HG03066 (cell line): ENCODE data around the gene ATAT1.
"Not testable (repeated sequence)": the region's sequence is repeated elsewhere in the genome, so short reads cannot be mapped to it uniquely, and the experiment has no call there.

Experiments
- ATAC-seq: cut with Tn5 transposase; IDR thresholded peaks from one replicate; pipeline ENCODE4 v1.9.1; 2021; ENCODE audit warnings: low read depth; ENCODE audit not compliant: unreplicated experiment

ATAT1 gene

DNA sequence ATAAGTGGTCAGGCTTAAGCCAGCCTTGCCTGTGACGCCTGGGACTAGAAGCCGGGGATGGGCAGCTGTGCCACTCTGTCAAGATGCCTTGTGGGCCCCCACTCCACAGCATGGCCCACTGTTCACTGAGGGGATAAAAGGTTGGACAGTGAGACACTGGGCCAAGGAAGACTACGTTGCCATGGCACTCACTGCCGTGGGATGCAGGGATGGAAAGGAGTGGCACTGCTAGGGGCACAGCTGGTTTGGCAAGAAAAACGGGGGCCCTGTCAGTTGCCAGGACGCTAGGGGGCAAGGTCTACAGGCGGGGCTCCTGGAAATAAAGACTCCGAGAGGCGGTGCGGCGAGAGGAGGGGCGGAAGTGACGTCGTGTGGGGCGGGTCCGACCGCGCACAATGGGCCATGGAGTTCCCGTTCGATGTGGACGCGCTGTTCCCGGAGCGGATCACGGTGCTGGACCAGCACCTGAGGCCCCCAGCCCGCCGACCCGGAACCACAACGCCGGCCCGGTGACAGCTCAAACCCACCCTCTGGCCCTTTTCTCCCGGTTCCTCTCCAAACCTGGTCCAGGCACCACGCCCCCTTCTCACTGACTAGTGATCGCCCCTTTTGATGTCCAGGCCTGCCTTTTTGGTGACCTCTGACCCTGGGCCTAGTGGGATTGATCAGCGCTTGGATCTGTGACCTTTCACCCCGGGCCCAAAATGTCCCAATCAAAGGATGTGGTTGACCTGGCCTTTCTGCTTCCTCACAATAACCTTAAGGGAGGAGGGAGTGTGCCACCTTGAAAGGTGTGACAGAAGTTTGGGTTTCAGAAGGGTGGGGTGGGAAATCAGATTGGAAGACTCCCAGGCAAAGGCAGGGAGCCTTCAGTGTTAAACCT lies at the start of gene ATAT1:
Gene ATAT1 (plus strand): TSS at position 391 of the 883 bp plus-strand sequence.
- ATAC-seq = peak; percentile 94

GRCh38 chr6:30578051-30578450 lies 48.6 kb upstream of the ATAT1 start:
- ATAC-seq = no peak

GRCh38 chr6:30583921-30584320 lies 42.8 kb upstream of the ATAT1 start:
- no peak for ATAC-seq

DNA sequence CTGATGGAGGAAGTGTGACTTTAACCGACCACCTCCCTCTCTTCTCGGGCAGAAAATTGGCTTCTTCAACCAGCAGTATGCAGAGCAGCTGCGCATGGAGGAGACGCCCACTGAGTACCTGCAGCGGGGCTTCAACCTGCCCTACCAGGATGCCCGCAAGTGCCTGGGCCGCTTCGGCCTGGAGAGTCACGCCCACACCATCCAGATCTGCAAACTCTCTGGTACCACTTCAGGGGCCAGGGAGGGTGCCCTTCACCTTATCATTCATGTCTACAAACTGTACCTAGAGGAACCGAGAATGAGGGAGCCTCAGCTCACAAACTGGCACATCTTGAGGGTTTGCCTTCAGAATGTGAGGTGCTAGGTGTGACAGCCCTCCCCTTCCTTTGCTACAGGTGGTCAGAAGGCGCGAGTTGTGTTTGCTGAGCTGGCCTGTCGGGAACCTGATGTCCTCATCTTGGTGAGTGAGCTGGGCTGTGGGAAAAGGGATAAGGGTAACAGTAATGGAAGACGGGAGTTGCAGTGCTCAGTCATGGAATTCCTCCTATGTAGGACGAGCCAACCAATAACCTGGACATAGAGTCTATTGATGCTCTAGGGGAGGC lies 36.8 kb upstream of the ATAT1 start:
- no peak for ATAC-seq

DNA sequence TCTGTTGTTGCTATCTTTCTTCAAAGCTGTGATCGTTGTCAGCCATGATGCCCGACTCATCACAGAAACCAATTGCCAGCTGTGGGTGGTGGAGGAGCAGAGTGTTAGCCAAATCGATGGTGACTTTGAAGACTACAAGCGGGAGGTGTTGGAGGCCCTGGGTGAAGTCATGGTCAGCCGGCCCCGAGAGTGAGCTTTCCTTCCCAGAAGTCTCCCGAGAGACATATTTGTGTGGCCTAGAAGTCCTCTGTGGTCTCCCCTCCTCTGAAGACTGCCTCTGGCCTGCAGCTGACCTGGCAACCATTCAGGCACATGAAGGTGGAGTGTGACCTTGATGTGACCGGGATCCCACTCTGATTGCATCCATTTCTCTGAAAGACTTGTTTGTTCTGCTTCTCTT lies 36.2 kb upstream of the ATAT1 start:
- no peak for ATAC-seq

GRCh38 chr6:30591008-30591407 lies 35.7 kb upstream of the ATAT1 start:
- no peak for ATAC-seq

DNA sequence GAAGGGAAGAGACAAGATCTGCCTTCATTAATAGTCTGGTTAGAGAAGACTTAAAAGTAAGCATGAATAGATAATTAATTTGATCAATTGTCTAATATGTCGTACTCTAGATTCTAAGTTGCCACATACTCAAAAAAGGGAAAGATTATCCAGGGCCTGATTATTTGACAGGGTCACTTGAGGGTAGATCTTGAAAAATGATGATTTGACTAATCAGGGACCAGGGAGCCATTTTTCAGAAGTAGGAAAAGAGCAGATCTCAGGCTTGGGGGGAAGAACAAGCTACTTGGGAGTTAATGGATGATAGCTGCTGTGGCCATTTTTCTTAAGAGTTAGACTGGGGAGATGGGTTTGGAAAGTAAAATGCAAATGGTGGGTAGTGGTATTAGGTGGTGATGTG lies 34.4 kb upstream of the ATAT1 start:
- ATAC-seq = no peak

DNA sequence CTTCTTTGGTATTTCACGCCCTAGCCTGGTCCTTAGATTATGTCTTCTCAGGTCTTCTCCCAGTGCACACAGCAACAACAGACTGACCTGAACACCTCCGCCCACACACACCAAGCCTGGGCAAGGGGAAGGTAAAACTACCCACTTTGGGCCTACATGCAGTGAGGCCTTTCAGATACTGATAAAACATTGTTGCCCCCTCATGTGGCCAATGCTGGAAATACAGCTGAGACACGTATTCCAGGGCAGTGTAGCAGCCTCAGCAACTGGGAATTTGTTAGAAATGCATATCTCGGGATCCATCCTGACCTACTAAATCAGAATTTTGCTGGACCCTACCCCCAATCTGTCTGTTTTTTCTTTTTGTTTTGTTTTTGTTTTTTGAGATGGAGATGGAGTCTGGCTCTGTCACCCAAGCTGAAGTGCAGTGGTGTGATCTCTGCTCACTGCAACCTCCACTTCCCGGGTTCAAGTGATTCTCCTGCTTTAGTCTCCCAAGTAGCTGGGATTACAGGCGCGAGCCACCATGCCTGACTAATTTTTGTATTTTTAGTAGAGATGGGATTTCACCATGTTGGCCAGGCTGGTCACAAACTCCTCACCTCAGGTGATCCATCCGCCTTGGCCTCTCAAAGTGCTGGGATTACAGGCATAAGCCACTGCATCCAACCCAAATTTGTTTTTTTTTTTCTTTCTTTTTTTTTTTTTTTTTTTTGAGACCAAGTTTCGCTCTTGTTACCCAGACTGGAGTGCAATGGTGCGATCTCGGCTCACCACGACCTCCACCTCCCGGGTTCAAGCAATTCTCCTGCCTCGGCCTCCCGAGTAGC lies 29.1 kb upstream of the ATAT1 start:
- not testable (repeated sequence) for ATAC-seq

DNA sequence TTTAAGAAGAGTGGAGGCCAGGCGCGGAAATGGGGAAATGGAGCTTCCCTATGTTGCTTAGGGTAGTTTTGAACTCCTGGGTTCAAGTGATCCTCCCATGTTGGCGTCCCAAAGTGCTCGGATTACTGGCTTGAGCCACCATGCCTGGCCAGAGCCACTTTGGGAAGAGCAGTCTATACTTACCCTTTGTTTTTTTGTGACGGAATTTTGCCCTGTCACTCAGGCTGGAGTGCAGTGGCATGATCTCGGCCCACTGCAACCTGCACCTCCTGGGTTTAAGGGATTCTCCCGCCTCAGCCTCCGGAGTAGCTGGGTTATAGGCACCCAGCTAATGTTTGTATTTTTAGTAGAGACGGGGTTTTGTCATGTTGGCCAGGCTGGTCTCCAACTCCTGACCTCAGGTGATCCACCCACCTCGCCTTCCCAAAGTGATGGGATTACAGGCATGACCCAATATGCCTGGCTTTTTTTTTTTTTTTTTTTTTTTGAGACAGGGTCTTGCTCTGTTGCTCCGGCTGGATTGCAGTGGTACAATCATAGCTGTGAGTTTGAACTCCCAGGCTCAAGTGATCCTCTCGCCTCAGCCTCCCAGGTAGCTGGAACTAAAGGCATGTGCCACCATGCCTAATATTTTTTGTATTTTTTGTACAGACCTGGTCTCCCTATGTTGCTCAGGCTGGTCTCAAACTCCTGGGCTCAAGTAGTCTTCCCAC lies 27.6 kb upstream of the ATAT1 start:
- no peak for ATAC-seq

DNA sequence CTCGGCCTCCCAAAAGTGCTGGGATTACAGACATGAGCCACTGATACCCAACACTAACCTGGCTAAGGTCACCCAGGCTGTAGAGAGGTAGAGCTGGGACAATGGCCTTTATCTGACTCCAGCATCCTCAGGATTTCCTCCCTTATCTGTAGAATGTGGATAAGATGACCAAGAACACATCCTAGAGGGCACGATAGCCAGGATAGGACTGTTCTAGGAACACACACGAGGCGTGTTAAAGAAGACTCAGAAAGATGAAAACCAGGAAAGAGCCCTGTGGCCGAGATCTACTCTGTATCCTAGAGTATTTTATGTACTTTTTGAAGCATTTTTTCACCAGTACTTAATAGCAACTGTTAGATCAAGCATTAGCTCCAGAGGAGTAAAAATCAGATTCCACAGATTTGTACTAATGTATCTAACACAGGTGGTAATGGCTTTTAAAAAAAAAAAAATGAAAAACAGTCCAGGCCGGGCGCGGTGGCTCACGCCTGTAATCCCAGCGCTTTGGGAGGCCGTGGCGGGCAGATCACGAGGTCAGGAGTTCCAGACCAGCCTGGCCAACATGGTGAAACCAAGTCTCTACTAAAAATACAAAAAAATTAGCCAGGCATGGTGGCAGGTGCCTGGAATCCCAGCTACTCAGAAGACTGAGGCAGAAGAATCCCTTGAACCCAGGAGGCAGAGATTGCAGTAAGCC lies 26.9 kb upstream of the ATAT1 start:
- no peak for ATAC-seq

DNA sequence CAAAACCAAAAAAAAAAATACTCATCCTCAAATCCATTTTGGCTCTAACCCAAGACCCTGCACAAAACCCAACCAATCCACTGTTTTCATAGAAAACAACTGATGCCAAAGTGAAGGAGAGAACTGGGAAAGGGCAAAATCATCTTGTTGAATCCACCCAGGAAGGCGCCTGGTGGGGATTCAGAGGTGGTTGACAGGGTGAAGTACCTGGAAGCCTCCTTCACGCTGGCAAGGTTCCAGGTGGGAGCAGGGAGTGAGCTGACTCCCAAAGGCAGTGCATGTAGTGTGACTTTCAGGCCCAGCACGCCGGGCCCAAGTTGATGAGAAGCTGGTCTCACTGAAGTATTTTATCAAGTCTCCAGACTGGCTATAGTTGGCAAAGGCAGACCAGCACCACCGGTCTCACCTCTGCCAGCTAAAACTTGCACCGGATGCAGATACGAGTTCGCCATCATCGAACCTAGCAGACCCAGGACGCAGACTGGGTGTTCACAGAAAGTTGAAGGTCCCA lies 26.2 kb upstream of the ATAT1 start:
- ATAC-seq = no peak

DNA sequence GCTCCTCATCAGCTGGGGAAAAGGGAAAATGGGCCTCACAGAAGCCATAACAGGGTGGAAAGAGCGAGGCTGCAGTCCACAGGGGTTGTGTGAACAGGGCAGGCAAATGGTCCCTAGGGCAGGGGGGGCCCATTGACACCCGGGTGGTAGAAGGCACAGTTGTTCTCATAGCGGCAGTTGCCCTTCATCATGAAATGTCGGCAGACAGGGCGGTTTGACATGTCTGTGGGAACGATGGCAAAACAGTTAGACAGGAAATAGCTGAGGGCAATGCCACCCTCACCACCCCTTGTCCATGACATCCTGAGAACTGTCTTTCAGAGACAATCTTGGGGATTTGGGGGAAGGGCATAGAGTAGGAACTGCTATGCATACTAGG lies 25.2 kb upstream of the ATAT1 start:
- no peak for ATAC-seq

DNA sequence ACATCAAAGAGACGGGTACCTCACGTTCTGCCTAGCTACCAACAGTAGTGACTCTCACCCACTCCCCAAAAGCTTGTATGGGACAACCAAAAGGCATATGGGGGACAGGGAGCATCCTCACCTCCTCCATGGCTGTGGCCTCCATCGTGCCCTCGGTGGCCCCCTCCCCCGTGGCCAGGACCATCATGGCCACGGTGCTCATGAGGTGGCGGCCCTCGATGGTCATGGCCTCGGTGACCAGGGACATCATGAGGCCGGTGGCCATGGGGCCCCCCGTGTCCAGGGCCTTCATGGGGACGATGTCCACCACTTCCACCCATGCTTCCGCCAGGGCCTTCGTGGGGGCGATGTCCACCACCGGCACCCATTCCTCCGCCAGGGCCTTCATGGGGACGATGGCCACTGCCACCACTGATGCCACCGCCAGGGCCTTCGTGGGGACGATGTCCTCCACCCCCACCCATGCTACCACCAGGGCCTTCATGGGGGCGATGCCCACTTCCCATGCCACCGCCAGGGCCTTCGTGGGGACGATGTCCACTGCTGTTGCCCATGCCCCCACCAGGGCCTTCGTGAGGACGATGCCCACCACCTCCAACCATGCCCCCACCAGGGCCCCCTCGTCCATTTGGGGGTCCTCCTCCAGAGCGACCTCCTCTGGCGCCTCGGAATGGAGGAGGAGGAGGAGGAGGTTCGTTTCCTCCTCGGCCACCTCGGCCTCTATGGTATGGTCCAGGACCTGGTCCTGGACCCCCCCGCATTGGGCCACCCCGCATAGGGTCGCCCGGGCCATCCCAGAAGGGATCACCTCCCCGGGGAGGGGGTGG lies 24.6 kb upstream of the ATAT1 start:
- no peak for ATAC-seq

DNA sequence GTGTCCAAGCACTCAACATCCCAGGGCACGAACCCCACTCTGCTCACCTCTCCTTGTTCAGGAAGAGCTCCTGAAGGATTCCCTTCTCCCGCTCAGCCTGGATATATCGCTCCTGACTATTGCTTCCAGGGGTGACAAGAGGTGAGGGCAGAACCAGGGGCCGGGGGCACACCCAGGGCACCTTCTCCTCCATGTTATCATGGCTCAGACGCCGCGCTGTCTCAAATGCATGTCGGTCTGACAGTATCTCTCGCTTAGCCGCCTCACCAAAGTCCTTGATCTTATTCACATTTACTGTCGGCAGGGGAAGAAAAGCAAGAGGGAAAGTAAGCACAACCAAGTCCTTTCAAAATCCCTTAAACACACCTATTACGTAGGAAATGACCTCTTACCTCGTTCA lies 22.7 kb upstream of the ATAT1 start:
- no peak for ATAC-seq

GRCh38 chr6:30610065-30610464 lies 16.6 kb upstream of the ATAT1 start:
- no peak for ATAC-seq

DNA sequence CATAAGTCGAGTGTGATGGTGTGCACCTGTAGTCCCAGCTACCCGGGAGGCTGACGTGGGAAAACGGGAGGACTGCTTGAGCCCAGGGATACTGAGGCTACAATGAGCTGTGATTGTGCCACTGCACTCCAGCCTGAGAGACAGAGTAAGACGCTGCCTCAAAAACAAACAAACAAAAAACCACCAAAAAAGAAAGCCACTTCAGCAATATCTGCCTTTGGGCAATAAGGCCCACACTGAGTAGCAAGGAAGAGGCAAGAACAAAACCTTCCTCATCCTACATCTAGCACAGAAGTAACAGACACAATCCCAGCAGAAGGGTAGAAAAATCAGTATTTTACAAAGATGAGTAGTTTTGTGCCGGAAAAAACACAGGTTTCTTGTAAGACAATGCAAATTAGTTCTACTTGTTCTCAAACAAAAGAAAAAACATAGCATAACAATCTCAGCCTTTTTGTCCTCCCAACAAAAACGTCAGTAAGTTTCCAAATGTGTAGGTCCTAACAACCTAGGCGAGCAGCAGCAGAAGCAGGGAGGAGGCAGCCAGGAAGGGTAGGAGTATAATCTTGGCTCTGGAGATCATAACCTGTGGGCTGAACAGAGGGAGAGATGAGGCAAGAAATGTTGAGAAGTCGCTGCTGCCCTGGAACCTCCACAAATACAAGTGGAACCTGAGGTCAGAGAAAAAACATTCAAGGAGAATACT lies 15.4 kb upstream of the ATAT1 start:
- ATAC-seq = no peak

GRCh38 chr6:30611856-30612194 lies 14.8 kb upstream of the ATAT1 start:
- ATAC-seq = no peak

- no peak for ATAC-seq
These were observed 14.5 kb upstream of the ATAT1 start for GRCh38 chr6:30612213-30612612.
